HCT116 (cell line): Measurements from ENCODE around the gene TMEM181. TPM values are rescaled to one million over a fixed set of nuclear protein-coding genes. Genes with fewer than 3 reads are reported as not detected.

Source experiments
- ATAC-seq: fragments of 200-7000 bp; cut with Tn5 transposase; 2 replicates; pipeline ENCODE4 v1.9.1; 2020; ENCODE audit warnings: mild to moderate bottlenecking, moderate library complexity
- BruUV-seq: library from RNA; stranded (reverse); fragments of 400-500 nt; replicated peaks from 2 replicates; lab custom pipeline; 2021; lab: Mats Ljungman, UMichigan
- CTCF ChIA-PET: fragments of 300-600 bp; sonication (Branson Sonifier 250); formaldehyde crosslinking; loops from one replicate; lab custom pipeline; 2021; ENCODE audit warnings: antibody characterized with exemption; lab: Charles Lee
- POLR2A ChIA-PET: fragments of 300-600, 350-600 bp; sonication (Branson Sonifier 250); formaldehyde crosslinking; loops from one replicate; lab custom pipeline; 2021; ENCODE audit warnings: antibody characterized with exemption; lab: Charles Lee
- RAD21 ChIA-PET, 2 experiments: fragments of 300-600 bp; sonication (Branson Sonifier 250); formaldehyde crosslinking; loops; one replicate each; lab custom pipeline; 2023; ENCODE audit warnings: low total read pairs in 2 of 2; ENCODE audit not compliant: uncharacterized antibody in 2 of 2, unreplicated experiment in 2 of 2, low non-redundant PET in 1 of 2; lab: Charles Lee
- DNase-seq: peaks from one replicate; pipeline ENCODE4 v3.0.0-alpha.2; 2010; ENCODE audit warnings: low read depth, low spot score
- H2AFZ ChIP-seq: fragments of 200-600 bp; shearing (Covaris generic), sonication (generic); 2 replicates; pipeline ENCODE4 v1.6.1; 2017; ENCODE audit warnings: low read depth, mixed run types, mixed read lengths, antibody characterized with exemption, low read length; ENCODE audit not compliant: poor library complexity, severe bottlenecking
- H3K27ac ChIP-seq: 2 replicates; pipeline ENCODE4 v1.5.1; 2012; ENCODE audit warnings: low read depth, low read length
- H3K27me3 ChIP-seq: fragments of 200-600 bp; sonication (generic); 2 replicates; pipeline ENCODE4 v1.6.1; 2016; ENCODE audit warnings: mixed run types, low read length, mixed read lengths; ENCODE audit not compliant: insufficient read depth
- H3K36me3 ChIP-seq, 2 experiments: fragments of 200-500 bp in 1 of 2; fragments of 200-600 bp in 1 of 2; sonication (Bioruptor generic) in 1 of 2; sonication (generic) in 1 of 2; 2 replicates each; pipeline versions ENCODE4 v1.5.1 to v1.6.1; 2014 to 2016; ENCODE audit warnings: low read length in 2 of 2, inconsistent platforms in 1 of 2, mixed read lengths in 1 of 2, mixed run types in 1 of 2; ENCODE audit not compliant: insufficient read depth in 2 of 2, control insufficient read depth in 1 of 2
- H3K4me1 ChIP-seq, 2 experiments: fragments of 200-600 bp in 1 of 2; sonication (generic) in 1 of 2; 2 replicates each; pipeline versions ENCODE4 v1.5.1 to v1.6.1; 2012 to 2017; ENCODE audit warnings: low read length in 2 of 2, inconsistent platforms in 1 of 2, mild to moderate bottlenecking in 1 of 2, mixed read lengths in 1 of 2, mixed run types in 1 of 2, moderate library complexity in 1 of 2; ENCODE audit not compliant: insufficient read depth in 2 of 2, control insufficient read depth in 1 of 2
- H3K4me2 ChIP-seq: fragments of 200-600 bp; sonication (generic); 2 replicates; pipeline ENCODE4 v1.6.1; 2017; ENCODE audit warnings: mixed run types, low read length, mixed read lengths
- H3K4me3 ChIP-seq, 2 experiments: fragments of 200-600 bp in 1 of 2; sonication (generic) in 1 of 2; replicated peaks in 1 of 2; 2 replicates each; pipeline ENCODE4 v1.5.1; 2011 to 2016; ENCODE audit warnings: low read length in 2 of 2, control low read depth in 1 of 2, low read depth in 1 of 2, mild to moderate bottlenecking in 1 of 2, mixed read lengths in 1 of 2, mixed run types in 1 of 2
- H3K79me2 ChIP-seq: fragments of 200-600 bp; sonication (generic); 2 replicates; pipeline ENCODE4 v1.6.1; 2017; ENCODE audit warnings: mild to moderate bottlenecking, mixed run types, low read length, moderate library complexity, mixed read lengths; ENCODE audit not compliant: insufficient read depth
- H3K9ac ChIP-seq: fragments of 200-600 bp; sonication (generic); 2 replicates; pipeline ENCODE4 v1.6.1; 2016; ENCODE audit warnings: low read length, mixed read lengths
- H3K9me2 ChIP-seq: fragments of 200-600 bp; sonication (generic), shearing (Covaris generic); 2 replicates; pipeline ENCODE4 v1.6.1; 2017; ENCODE audit warnings: mixed run types, mild to moderate bottlenecking, moderate library complexity; ENCODE audit not compliant: insufficient read depth
- H3K9me3 ChIP-seq, 2 experiments: fragments of 200-500 bp in 1 of 2; fragments of 200-600 bp in 1 of 2; sonication (Bioruptor generic) in 1 of 2; sonication (generic) in 1 of 2; 2 replicates each; pipeline ENCODE4 v1.6.1; 2014 to 2017; ENCODE audit warnings: low read length in 2 of 2, mixed read lengths in 2 of 2, inconsistent platforms in 1 of 2, low read depth in 1 of 2, mild to moderate bottlenecking in 1 of 2, mixed run types in 1 of 2, moderate library complexity in 1 of 2; ENCODE audit not compliant: control insufficient read depth in 1 of 2, insufficient read depth in 1 of 2
- H4K20me1 ChIP-seq: fragments of 200-600 bp; sonication (generic), shearing (Covaris generic); 2 replicates; pipeline ENCODE4 v1.6.1; 2017; ENCODE audit warnings: mixed run types, mild to moderate bottlenecking, moderate library complexity; ENCODE audit not compliant: insufficient read depth
- ATF3 ChIP-seq: IDR thresholded peaks from 2 replicates; pipeline ENCODE4 v1.6.1; 2012
- CBX3 ChIP-seq: IDR thresholded peaks from 2 replicates; pipeline ENCODE4 v1.6.1; 2012; ENCODE audit warnings: low read depth
- ELF1 ChIP-seq: IDR thresholded peaks from 2 replicates; pipeline ENCODE4 v1.6.1; 2012; ENCODE audit warnings: low read depth, borderline replicate concordance
- MAX ChIP-seq: IDR thresholded peaks from 2 replicates; pipeline ENCODE4 v1.6.1; 2012
- SP1 ChIP-seq: IDR thresholded peaks from 2 replicates; pipeline ENCODE4 v1.6.1; 2012; ENCODE audit warnings: low read depth
- SRF ChIP-seq: IDR thresholded peaks from 2 replicates; pipeline ENCODE4 v1.6.1; 2012; ENCODE audit warnings: low read depth
- ZNF274 ChIP-seq: fragments of 200-500 bp; sonication (Bioruptor generic); IDR thresholded peaks from 2 replicates; pipeline ENCODE4 v1.6.1; 2014; ENCODE audit warnings: mild to moderate bottlenecking, low read depth, low read length, inconsistent platforms
- intact Hi-C: fragments of 100-400 bp; cut with micrococcal nuclease; formaldehyde crosslinking; loops from 2 replicates; pipeline ENCODE4 v1.10.0; 2022
- total RNA-seq: library from RNA; stranded (reverse); gene quantifications from one replicate; pipeline ENCODE4 v1.2.1, GENCODE V29; 2021; ENCODE audit not compliant: unreplicated experiment
- TF ChIP-seq, protein P1 (sequence below), 3 experiments: fragments of 200-600 bp in 1 of 3; sonication (generic) in 1 of 3; IDR thresholded peaks in 2 of 3; conservative IDR thresholded peaks in 1 of 3; 2 replicates each; pipeline ENCODE4 v1.5.1; 2012 to 2017; ENCODE audit warnings: low read depth in 2 of 3, low read length in 2 of 3, antibody characterized with exemption in 1 of 3, borderline replicate concordance in 1 of 3, control low read depth in 1 of 3, mild to moderate bottlenecking in 1 of 3, mixed read lengths in 1 of 3, mixed run types in 1 of 3, moderate library complexity in 1 of 3; ENCODE audit not compliant: insufficient read depth in 1 of 3

TMEM181 gene
- total RNA-seq, 1 experiment from 2014 or later, result 34.4 TPM

DNA sequence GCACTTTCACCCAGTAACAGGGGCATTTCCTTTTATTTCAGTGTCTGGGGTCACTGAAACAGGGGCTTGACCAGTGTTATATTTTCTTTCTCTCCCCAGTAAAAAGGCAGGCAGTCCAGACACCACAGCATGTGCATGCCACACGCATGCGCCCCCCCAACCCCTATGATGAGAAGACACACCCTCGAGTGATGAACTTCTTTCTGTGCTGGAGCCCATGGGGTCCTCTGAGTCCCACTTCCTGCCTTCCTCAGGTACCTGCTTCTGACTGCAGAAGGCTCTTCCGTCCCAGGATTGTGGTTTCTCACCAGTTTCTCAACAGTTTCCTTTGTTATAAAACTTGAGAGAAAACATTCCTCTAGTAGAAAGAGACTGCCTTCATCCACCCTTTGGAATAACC lies 45.7 kb upstream of the TMEM181 start:
- H3K9me2 ChIP-seq, result no peaks in the 10 kb centered on the region
- ChIA-PET POLR2A (no interaction called here), CTCF (no interaction called here), RAD21 (no interaction called here)
- H3K9ac ChIP-seq, result no peak overlapping the region
- H3K36me3 ChIP-seq, result no peaks in the 10 kb centered on the region
- no peak overlapping the region for H3K4me2 ChIP-seq
- intact Hi-C loops, result no loop called here
- no peak for ATAC-seq
- no peak overlapping the region for H3K27ac ChIP-seq
- no peaks in the 10 kb centered on the region for H3K9me3 ChIP-seq
- H3K79me2 ChIP-seq, result no peaks in the 10 kb centered on the region
- TF ChIP-seq ATF3 (no peak), ELF1 (no peak), ZNF274 (no peak), SRF (no peak)
- no peaks in the 10 kb centered on the region for H3K27me3 ChIP-seq
- H2AFZ ChIP-seq, result no peak overlapping the region
- no peak overlapping the region for H3K4me3 ChIP-seq
- no peak for DNase-seq
- BruUV-seq, result no TSS peak
- peaks cover 6 to 17% of the 10 kb centered on the region in 2 experiments; a peak in 3 of 4 replicates for H3K4me1 ChIP-seq
- no peaks in the 10 kb centered on the region for H4K20me1 ChIP-seq

DNA sequence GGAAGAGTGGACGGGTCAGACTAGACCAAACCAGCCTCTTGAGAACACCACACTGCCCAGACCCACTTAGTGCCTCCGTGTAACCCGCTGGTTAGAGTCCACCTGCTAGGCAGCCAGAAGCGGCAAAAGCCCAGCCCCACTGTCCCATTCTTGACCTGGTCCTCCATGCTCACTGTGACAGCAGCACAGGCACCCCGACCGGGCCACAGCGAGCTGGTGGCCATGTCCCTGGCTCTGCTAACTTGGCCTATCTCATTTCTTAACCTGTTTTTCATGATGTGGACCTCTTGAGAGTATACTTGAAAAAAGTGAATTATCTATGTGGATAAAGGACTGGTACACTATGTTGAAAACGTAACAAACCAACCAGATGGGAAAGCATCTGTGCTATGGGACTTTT lies 44.9 kb upstream of the TMEM181 start:
- ChIA-PET RAD21 (no interaction called here), POLR2A (no interaction called here), CTCF (no interaction called here)
- DNase-seq (no peak), ATAC-seq (no peak)
- Histone ChIP-seq H3K27me3 (no peaks in the 10 kb centered on the region), H3K9ac (no peak overlapping the region), H3K9me2 (no peaks in the 10 kb centered on the region), H3K27ac (no peak overlapping the region), H2AFZ (no peak overlapping the region), H4K20me1 (no peaks in the 10 kb centered on the region), H3K4me1 (peaks cover 6 to 18% of the 10 kb centered on the region in 2 experiments; a peak in 3 of 4 replicates), H3K4me2 (no peak overlapping the region), H3K9me3 (no peaks in the 10 kb centered on the region), H3K36me3 (no peaks in the 10 kb centered on the region), H3K4me3 (no peak overlapping the region), H3K79me2 (no peaks in the 10 kb centered on the region)
- no TSS peak for BruUV-seq
- intact Hi-C loops, result no loop called here
- TF ChIP-seq MAX (no peak), SP1 (no peak), ATF3 (no peak), CBX3 (no peak)
- TF ChIP-seq, protein P1, sequence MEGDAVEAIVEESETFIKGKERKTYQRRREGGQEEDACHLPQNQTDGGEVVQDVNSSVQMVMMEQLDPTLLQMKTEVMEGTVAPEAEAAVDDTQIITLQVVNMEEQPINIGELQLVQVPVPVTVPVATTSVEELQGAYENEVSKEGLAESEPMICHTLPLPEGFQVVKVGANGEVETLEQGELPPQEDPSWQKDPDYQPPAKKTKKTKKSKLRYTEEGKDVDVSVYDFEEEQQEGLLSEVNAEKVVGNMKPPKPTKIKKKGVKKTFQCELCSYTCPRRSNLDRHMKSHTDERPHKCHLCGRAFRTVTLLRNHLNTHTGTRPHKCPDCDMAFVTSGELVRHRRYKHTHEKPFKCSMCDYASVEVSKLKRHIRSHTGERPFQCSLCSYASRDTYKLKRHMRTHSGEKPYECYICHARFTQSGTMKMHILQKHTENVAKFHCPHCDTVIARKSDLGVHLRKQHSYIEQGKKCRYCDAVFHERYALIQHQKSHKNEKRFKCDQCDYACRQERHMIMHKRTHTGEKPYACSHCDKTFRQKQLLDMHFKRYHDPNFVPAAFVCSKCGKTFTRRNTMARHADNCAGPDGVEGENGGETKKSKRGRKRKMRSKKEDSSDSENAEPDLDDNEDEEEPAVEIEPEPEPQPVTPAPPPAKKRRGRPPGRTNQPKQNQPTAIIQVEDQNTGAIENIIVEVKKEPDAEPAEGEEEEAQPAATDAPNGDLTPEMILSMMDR (IDR thresholded peaks at IDR 0.05 in 2 of 3, conservative IDR thresholded peaks at IDR 0.05 in 1 of 3; ENCODE audit: borderline replicate concordance in 1 of 3, insufficient read depth in 1 of 3, low read depth in 2 of 3, low read length in 2 of 3), result no peak
